Small intestine (tissue), 7 donors: Measurements from ENCODE around the gene CXorf38. TPM values are rescaled to one million over a fixed set of nuclear protein-coding genes. Genes with fewer than 3 reads are reported as not detected.

Experiments
- DNase-seq, 2 donors: peaks; one replicate each; pipeline versions ENCODE4 v3.0.0 to v3.0.0-alpha.2; 2013
- FAIRE-seq: peaks from 2 replicates; lab custom pipeline; 2012; peaks lifted over from hg19 to GRCh38; lab: Jason Lieb, UNC
- H3K27ac ChIP-seq, 3 donors: one replicate each; pipeline ENCODE4 v1.5.1; 2013; ENCODE audit warnings: low read length in 2 of 3, mild to moderate bottlenecking in 2 of 3, control low read depth in 1 of 3, inconsistent platforms in 1 of 3, low read depth in 1 of 3, moderate library complexity in 1 of 3
- H3K27me3 ChIP-seq, 3 donors: one replicate each; pipeline ENCODE4 v1.6.1; 2013; ENCODE audit warnings: low read length in 3 of 3, inconsistent platforms in 1 of 3; ENCODE audit not compliant: control insufficient read depth in 3 of 3, insufficient read depth in 3 of 3
- H3K36me3 ChIP-seq, 3 donors: one replicate each; pipeline ENCODE4 v1.6.1; 2013; ENCODE audit warnings: low read length in 3 of 3, inconsistent platforms in 1 of 3, low read depth in 1 of 3, mild to moderate bottlenecking in 1 of 3, moderate library complexity in 1 of 3; ENCODE audit not compliant: control insufficient read depth in 3 of 3, insufficient read depth in 2 of 3
- H3K4me1 ChIP-seq, 3 donors: one replicate each; pipeline ENCODE4 v1.6.1; 2013; ENCODE audit warnings: low read length in 2 of 3, inconsistent platforms in 1 of 3, low read depth in 1 of 3, mild to moderate bottlenecking in 1 of 3, moderate library complexity in 1 of 3; ENCODE audit not compliant: control insufficient read depth in 3 of 3, insufficient read depth in 2 of 3
- H3K4me3 ChIP-seq, 3 donors: one replicate each; pipeline ENCODE4 v1.5.1; 2013; ENCODE audit warnings: low read length in 3 of 3, control low read depth in 1 of 3, inconsistent platforms in 1 of 3, low read depth in 1 of 3, mild to moderate bottlenecking in 1 of 3, moderate library complexity in 1 of 3
- H3K9me3 ChIP-seq, 2 donors: one replicate each; pipeline ENCODE4 v1.6.1; 2013; ENCODE audit warnings: low read depth in 1 of 2, low read length in 1 of 2; ENCODE audit not compliant: control insufficient read depth in 2 of 2, insufficient read depth in 1 of 2
- WGBS, 3 donors: extraction: QIAGEN DNeasy Blood & Tissue Kit; methylation state at CpG; one replicate each; pipeline ENCODE4 v1.1.7; 2013; 5-methylcytosine and 5-hydroxymethylcytosine counted together
- polyA plus RNA-seq, 4 donors: library from polyadenylated mRNA; stranded (reverse) in 3 of 4; unstranded in 1 of 4; fragments of 200-250 nt in 3 of 4; fragments of 120-200 nt in 1 of 4; gene quantifications; one replicate each; pipeline versions ENCODE4 v1.2.1 to v1.2.3, GENCODE V29; 2013
- donor health status: healthy with polysubstance abuse.
- donor health status: control.
- donor health status: control.
- donor health status: Bipolar disorder and iron deficiency.
- donor health status: healthy.

Gene CXorf38
- polyA plus RNA-seq, 4 donors, result 8.1 to 11.7 (median 9.3) TPM

DNA sequence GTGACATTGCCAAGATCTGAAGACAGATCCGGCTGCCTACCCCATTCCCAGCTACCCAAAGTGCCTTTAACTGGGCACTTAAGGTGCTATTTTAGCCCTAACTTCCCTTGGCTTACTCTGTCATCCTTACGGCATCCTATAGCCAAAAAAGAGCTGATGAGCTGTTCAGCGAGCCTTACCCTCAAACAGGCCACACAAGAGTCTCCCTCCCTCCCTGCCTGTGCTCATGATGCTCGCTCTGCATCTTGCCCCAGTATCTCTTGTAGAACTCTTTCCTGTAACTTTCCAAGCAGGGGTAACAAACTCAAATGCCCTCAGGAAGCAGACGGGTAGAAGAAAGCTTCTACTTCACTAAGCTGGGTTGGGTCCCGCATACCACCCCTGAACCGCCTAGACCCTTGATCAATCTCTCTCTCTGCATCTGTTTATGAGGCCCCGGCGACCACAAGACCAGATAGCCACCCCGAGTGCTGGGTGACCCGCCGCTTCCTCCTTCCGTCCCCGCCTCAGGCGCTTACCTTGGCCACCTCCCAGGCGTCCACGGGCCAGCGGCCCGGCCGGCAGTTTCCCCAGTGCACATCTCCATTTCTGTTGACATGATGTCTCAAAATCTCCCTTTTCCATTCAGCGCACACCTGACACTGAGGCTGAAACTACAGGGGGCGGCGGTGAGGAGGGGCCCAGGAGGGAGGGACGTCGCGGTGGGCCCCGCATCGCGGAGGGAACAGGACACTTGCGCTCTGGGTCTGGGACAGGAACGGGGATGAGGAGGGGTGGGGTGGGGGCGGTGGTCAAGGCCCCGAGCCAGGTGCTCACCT, 663 bp downstream of the CXorf38 start:
- peaks cover 0 to 13% (median 0%) of the 10 kb centered on the region in 3 donors for H3K36me3 ChIP-seq
- peak overlapping the region; percentile 86 to 96 (median 90) for H3K27ac ChIP-seq
- FAIRE-seq (no peak), DNase-seq (peak in 1 of 2 donors; percentile 31)
- H3K4me1 ChIP-seq, result peaks cover 0 to 15% (median 4%) of the 10 kb centered on the region in 3 donors
- H3K27me3 ChIP-seq, result no peaks in the 10 kb centered on the region
- WGBS, 3 donors, result 1 to 9% (median 2%) methylated on average over 23 to 33 of the region's 33 CpGs
- no peaks in the 10 kb centered on the region for H3K9me3 ChIP-seq
- H3K4me3 ChIP-seq, result peak overlapping the region; percentile 80 to 96 (median 83)

DNA sequence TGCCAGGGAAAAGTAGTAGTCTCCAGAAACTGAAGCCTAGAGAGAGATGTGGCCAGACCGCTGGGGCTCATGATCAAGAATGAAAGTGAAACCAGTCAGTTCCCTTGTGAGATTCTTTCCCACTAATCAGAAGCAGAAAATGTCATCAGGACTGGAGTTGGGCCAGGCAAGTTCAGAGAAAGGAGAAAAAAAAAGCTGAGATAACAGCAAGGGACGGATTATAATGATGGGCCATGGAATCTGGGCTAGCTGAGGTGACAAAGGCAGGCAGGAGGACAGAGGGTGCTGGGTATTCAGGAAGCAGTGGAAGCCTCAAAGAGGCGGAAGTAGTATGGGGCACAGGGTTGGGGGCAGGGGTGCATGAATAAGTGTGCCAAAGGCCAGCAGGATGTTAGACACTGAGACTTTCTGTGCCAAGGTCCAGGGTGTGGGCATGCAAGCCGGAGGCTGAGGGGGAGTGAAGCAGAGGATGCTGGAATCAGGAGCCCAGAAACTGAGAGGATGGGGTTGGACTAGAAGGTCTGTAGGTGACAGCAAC, 2.5 kb downstream of the CXorf38 start:
- WGBS, 3 donors, result 0 to 8% (median 3%) methylated on average over 4 of the region's 4 CpGs
- Histone ChIP-seq H3K27me3 (no peaks in the 10 kb centered on the region), H3K4me1 (peaks cover 0 to 15% (median 4%) of the 10 kb centered on the region in 3 donors), H3K27ac (peak overlapping the region; percentile 89 to 97 (median 92)), H3K4me3 (peak overlapping the region; percentile 12 to 51 (median 24)), H3K9me3 (no peaks in the 10 kb centered on the region), H3K36me3 (peaks cover 0 to 18% (median 0%) of the 10 kb centered on the region in 3 donors)
- peak; percentile 87 to 88 for DNase-seq
- no peak for FAIRE-seq

DNA sequence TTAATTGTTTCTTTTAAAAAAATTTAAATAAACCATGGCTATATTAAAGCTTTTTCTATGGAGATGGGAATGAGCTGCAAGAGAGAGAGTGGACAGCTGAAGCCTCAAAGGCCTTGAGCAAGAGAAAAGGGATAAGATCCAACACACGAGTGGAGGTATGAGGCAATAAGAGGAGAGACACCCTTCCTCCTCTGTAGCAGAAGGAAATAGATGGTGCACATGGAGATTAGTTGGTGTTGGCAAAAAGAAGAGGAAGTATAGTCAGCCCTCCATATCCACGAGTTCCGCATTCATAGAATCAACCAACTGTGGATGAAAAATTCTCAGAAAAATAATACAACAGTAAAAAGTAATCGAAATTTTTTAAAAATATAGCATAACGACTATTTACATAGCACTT, 3.2 kb downstream of the CXorf38 start:
- WGBS, 3 donors, result 23 to 45% (median 31%) methylated on average over 5 of the region's 5 CpGs
- no peak overlapping the region for H3K4me3 ChIP-seq
- peak; percentile 22 to 25 for DNase-seq
- peak overlapping the region; percentile 32 to 92 (median 58) for H3K27ac ChIP-seq
- H3K36me3 ChIP-seq, result peaks cover 0 to 18% (median 0%) of the 10 kb centered on the region in 3 donors
- H3K4me1 ChIP-seq, result peaks cover 0 to 15% (median 4%) of the 10 kb centered on the region in 3 donors
- no peaks in the 10 kb centered on the region for H3K27me3 ChIP-seq
- H3K9me3 ChIP-seq, result no peaks in the 10 kb centered on the region
- FAIRE-seq, result no peak

DNA sequence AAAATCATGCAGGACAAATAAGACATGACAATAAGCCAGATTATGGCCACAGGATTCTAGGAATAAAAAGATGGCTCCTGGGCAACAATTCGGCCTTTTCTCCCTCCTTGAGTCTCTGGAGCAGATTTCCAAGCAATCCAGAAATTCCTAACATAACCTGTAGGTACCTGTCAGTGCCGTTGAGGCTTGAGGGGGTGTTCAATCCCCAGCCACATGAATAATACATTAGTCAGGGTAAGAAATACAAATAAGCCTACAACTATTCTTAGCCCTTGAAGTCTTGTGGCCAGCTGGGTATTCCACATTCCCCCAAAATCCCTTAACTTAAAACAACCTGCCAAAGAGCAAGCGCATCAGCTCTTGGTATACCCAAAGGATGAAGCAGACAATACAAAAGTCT, 9.7 kb downstream of the CXorf38 start:
- H3K27ac ChIP-seq, result no peak overlapping the region
- no peaks in the 10 kb centered on the region for H3K9me3 ChIP-seq
- peaks cover 6 to 47% (median 12%) of the 10 kb centered on the region in 3 donors for H3K36me3 ChIP-seq
- 86 to 94% (median 92%) methylated on average over 3 of the region's 3 CpGs for WGBS, 3 donors
- no peaks in the 10 kb centered on the region for H3K4me1 ChIP-seq
- no peaks in the 10 kb centered on the region for H3K27me3 ChIP-seq
- FAIRE-seq (no peak), DNase-seq (no peak)
- H3K4me3 ChIP-seq, result no peak overlapping the region

DNA sequence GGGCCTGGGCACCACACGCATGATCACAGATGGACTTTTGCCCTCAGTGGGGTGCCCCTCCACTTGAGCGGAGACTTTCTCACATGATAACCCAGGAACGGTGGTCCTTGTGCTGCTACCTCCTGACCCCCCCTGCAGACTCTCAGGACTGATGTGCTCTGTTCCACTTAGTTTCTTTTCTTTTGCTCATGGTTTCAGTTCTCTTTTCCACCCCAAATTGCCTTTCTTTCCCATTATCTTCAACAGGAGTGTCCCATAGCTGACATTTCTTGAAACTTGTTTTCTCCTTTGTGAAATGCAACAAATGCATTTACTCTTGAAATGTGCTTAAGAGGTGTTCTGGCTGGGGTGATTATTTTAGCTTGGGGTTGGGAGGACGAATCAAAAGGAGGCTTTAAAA, 15.2 kb downstream of the CXorf38 start:
- Histone ChIP-seq H3K4me1 (no peaks in the 10 kb centered on the region), H3K4me3 (no peak overlapping the region), H3K27ac (no peak overlapping the region), H3K27me3 (no peaks in the 10 kb centered on the region), H3K36me3 (peaks cover 6 to 47% (median 14%) of the 10 kb centered on the region in 3 donors), H3K9me3 (no peaks in the 10 kb centered on the region)
- no peak for FAIRE-seq
- WGBS, 3 donors, result 84 to 88% (median 85%) methylated on average over 4 of the region's 4 CpGs
- DNase-seq, result no peak

DNA sequence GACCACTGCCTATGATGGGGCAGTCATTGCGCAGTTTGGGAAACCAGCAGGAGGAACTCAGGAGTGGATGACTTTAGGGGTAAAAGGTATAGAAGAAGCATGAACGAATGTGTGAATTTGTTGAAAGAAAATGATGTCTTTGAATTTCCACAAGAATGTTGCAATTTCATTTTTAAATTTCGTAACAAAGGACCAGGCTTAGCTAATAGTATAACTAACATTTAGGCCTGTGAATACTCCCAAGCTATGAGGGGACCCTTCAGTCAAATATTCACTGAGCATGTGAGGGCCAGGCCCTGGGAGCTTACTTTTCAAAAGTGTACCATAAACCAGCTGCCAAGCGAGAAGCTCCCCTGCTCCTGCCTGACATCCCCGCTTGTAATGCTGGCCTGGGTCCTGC, 18.9 kb downstream of the CXorf38 start:
- H3K36me3 ChIP-seq, result peaks cover 0 to 29% (median 3%) of the 10 kb centered on the region in 3 donors
- DNase-seq, result no peak
- no peaks in the 10 kb centered on the region for H3K4me1 ChIP-seq
- 91 to 95% (median 93%) methylated on average over 5 of the region's 5 CpGs for WGBS, 3 donors
- peaks cover 0 to 2% of the 10 kb centered on the region in 2 donors for H3K9me3 ChIP-seq
- FAIRE-seq, result no peak
- no peak overlapping the region for H3K27ac ChIP-seq
- no peak overlapping the region for H3K4me3 ChIP-seq
- H3K27me3 ChIP-seq, result no peaks in the 10 kb centered on the region

DNA sequence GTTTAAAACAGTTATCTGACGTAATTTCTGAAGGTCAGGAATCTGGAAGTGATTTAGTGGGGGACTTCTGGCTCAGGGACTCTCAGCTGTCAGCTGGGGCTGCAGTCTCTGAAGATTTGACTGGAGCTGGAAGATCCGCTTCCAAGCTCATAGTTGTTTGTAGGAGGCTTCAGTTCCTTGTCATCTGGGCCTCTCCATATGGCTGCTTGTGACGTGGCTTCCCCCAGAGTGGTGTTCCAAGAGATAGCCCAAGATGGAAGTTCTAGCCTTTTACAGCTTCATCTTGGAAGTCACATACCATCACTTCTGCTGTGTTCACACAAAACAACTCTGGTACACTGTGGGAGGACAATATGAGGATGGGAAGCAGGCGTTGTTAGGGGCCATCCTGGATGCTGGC, 22.1 kb downstream of the CXorf38 start:
- Histone ChIP-seq H3K27ac (no peak overlapping the region), H3K9me3 (peaks cover 0 to 9% of the 10 kb centered on the region in 2 donors), H3K4me1 (no peaks in the 10 kb centered on the region), H3K4me3 (no peak overlapping the region), H3K27me3 (no peaks in the 10 kb centered on the region), H3K36me3 (peaks cover 0 to 14% (median 3%) of the 10 kb centered on the region in 3 donors)
- FAIRE-seq (no peak), DNase-seq (no peak)
- 85 to 90% (median 89%) methylated on average over 4 of the region's 4 CpGs for WGBS, 3 donors

DNA sequence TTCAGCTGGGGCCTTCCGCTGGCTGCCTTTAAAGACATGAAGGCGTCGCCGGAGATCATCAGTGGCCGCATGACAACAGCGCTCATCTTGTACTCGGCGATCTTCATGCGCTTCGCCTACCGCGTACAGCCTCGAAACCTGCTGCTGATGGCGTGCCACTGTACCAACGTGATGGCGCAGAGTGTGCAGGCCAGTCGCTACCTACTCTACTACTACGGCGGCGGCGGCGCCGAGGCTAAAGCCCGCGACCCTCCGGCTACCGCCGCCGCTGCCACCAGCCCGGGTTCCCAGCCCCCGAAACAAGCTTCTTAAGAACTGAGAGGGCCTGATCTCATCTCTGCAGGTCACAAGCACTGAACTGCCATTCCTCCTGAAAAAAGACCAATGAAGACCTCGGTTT, 23.7 kb downstream of the CXorf38 start:
- no peaks in the 10 kb centered on the region for H3K27me3 ChIP-seq

More for the DNA sequence above, 23.7 kb downstream of the CXorf38 start:
- Histone ChIP-seq H3K36me3 (peaks cover 0 to 5% (median 0%) of the 10 kb centered on the region in 3 donors), H3K4me1 (no peaks in the 10 kb centered on the region), H3K4me3 (no peak overlapping the region), H3K27ac (no peak overlapping the region), H3K9me3 (peaks cover 0 to 9% of the 10 kb centered on the region in 2 donors)
- 93 to 94% (median 94%) methylated on average over 27 to 32 of the region's 32 CpGs for WGBS, 3 donors
- no peak for DNase-seq
- FAIRE-seq, result no peak
